Activated T-cell treated with anti-CD3 and anti-CD28 coated beads, Interleukin-2, amount 50 U/mL, for 72 hours (primary cell): Measurements from ENCODE around the gene NPHP3. TPM values are rescaled to one million over a fixed set of nuclear protein-coding genes. Genes with fewer than 3 reads are reported as not detected.
A peak's percentile ranks its signal among the peaks of the same experiment; 100 is the strongest.
"Not testable (repeated sequence)": the region's sequence is repeated elsewhere in the genome, so short reads cannot be mapped to it uniquely, and the experiment has no call there.

Experiments used
- ATAC-seq, 2 donors: fragments of 150-1000 bp; cut with Tn5 transposase; replicated peaks in 1 of 2; 2 replicates each; pipeline ENCODE4 v1.10.0; 2021; ENCODE audit warnings: moderate library complexity in 2 of 2, mild to moderate bottlenecking in 1 of 2
- DNase-seq, 2 donors: peaks; one replicate each; pipeline ENCODE4 v3.0.0; 2021 to 2022; ENCODE audit warnings: mixed read lengths in 1 of 2
- H3K27ac Mint-ChIP-seq: one replicate; pipeline ENCODE4 v1.8.0; 2022; ENCODE audit warnings: mild to moderate bottlenecking, moderate library complexity, mixed read lengths
- H3K27me3 Mint-ChIP-seq: one replicate; pipeline ENCODE4 v1.8.0; 2022; ENCODE audit warnings: low read depth, mixed read lengths
- H3K36me3 Mint-ChIP-seq, 2 donors: one replicate each; pipeline ENCODE4 v1.8.0; 2022; ENCODE audit warnings: mixed read lengths in 2 of 2, mild to moderate bottlenecking in 1 of 2; ENCODE audit not compliant: insufficient read depth in 2 of 2
- H3K4me1 Mint-ChIP-seq: one replicate; pipeline ENCODE4 v1.8.0; 2022; ENCODE audit warnings: low read depth, mixed read lengths
- H3K4me3 Mint-ChIP-seq, 2 donors: one replicate each; pipeline ENCODE4 v1.8.0; 2022; ENCODE audit warnings: mild to moderate bottlenecking in 2 of 2, mixed read lengths in 2 of 2, moderate library complexity in 2 of 2
- H3K9me3 Mint-ChIP-seq, 2 donors: one replicate each; pipeline ENCODE4 v1.8.0; 2022; ENCODE audit warnings: mixed read lengths in 2 of 2
- total RNA-seq, 2 donors: library from RNA; stranded (reverse); gene quantifications; one replicate each; pipeline ENCODE4 v1.2.3, GENCODE V29; 2022

The NPHP3 gene
- total RNA-seq, 2 donors from 2014 or later, result 23.8 to 24.1 TPM

DNA sequence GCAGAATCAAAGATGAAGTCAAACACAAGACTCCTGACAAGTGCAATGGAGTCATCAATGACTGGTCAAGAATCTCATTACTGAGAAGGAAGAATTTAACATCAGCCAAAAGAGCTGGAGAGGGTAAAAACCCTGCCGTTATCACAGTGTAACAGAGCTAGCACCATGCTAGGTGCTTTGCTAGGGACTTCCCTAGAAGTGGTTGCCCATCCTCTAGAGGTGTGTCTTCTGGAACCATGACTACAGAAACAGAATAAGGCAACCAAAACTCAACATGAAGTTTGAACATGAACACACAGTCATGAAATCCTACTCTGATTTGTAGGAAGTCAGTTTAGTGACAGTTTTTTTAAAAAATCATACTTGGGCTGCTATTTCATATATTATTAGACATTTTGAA lies 72.1 kb downstream of the NPHP3 start:
- no peak overlapping the region for H3K4me3 Mint-ChIP-seq
- H3K36me3 Mint-ChIP-seq, result no peaks in the 10 kb centered on the region
- H3K9me3 Mint-ChIP-seq, result no peaks in the 10 kb centered on the region
- ATAC-seq (peak in 1 of 2 donors; percentile 59), DNase-seq (no peak)
- H3K27ac Mint-ChIP-seq, result no peak overlapping the region
- no peaks in the 10 kb centered on the region for H3K27me3 Mint-ChIP-seq
- peaks cover under 1% of the 10 kb centered on the region for H3K4me1 Mint-ChIP-seq

- Mint-ChIP-seq H3K36me3 (peaks cover 3% of the 10 kb centered on the region in 2 donors), H3K27ac (no peak overlapping the region)
Measured at GRCh38 chr3:132645058-132645457, 77.2 kb downstream of the NPHP3 start.

GRCh38 chr3:132643366-132643765 lies 78.8 kb downstream of the NPHP3 start:
- no peaks in the 10 kb centered on the region for H3K9me3 Mint-ChIP-seq

More at GRCh38 chr3:132645058-132645457, 77.2 kb downstream of the NPHP3 start:
- no peak overlapping the region for H3K4me3 Mint-ChIP-seq
- H3K27me3 Mint-ChIP-seq, result no peaks in the 10 kb centered on the region
- peaks cover 5% of the 10 kb centered on the region for H3K4me1 Mint-ChIP-seq
- H3K9me3 Mint-ChIP-seq, result no peaks in the 10 kb centered on the region
- DNase-seq, result no peak
- ATAC-seq, result no peak

GRCh38 chr3:132642539-132642847 lies 79.7 kb downstream of the NPHP3 start:
- DNase-seq (no peak), ATAC-seq (no peak)
- Mint-ChIP-seq H3K27me3 (no peaks in the 10 kb centered on the region), H3K27ac (no peak overlapping the region), H3K36me3 (peaks cover 3 to 7% of the 10 kb centered on the region in 2 donors), H3K4me3 (no peak overlapping the region), H3K9me3 (no peaks in the 10 kb centered on the region), H3K4me1 (peaks cover 5% of the 10 kb centered on the region)

More at GRCh38 chr3:132643366-132643765, 78.8 kb downstream of the NPHP3 start:
- DNase-seq (no peak), ATAC-seq (no peak)
- no peak overlapping the region for H3K4me3 Mint-ChIP-seq
- no peaks in the 10 kb centered on the region for H3K27me3 Mint-ChIP-seq
- peaks cover 5% of the 10 kb centered on the region for H3K4me1 Mint-ChIP-seq
- peaks cover 3 to 7% of the 10 kb centered on the region in 2 donors for H3K36me3 Mint-ChIP-seq
- no peak overlapping the region for H3K27ac Mint-ChIP-seq

GRCh38 chr3:132641837-132642538 lies 80.2 kb downstream of the NPHP3 start:
- no peak overlapping the region for H3K4me3 Mint-ChIP-seq
- peaks cover 5% of the 10 kb centered on the region for H3K4me1 Mint-ChIP-seq
- no peak overlapping the region for H3K27ac Mint-ChIP-seq
- DNase-seq (no peak), ATAC-seq (no peak)
- peaks cover 3 to 9% of the 10 kb centered on the region in 2 donors for H3K36me3 Mint-ChIP-seq
- H3K9me3 Mint-ChIP-seq, result no peaks in the 10 kb centered on the region
- no peaks in the 10 kb centered on the region for H3K27me3 Mint-ChIP-seq

GRCh38 chr3:132641427-132641826 lies 80.8 kb downstream of the NPHP3 start:
- H3K4me1 Mint-ChIP-seq, H3K36me3 Mint-ChIP-seq, H3K9me3 Mint-ChIP-seq, ATAC-seq, H3K27ac Mint-ChIP-seq, DNase-seq, H3K27me3 Mint-ChIP-seq, H3K4me3 Mint-ChIP-seq: not testable (repeated sequence)

- H3K36me3 Mint-ChIP-seq, result peaks cover 3 to 11% of the 10 kb centered on the region in 2 donors
- ATAC-seq, result no peak
- no peak overlapping the region for H3K27ac Mint-ChIP-seq
- DNase-seq, result no peak
- no peak overlapping the region for H3K4me3 Mint-ChIP-seq
- H3K27me3 Mint-ChIP-seq, result no peaks in the 10 kb centered on the region
- no peaks in the 10 kb centered on the region for H3K4me1 Mint-ChIP-seq
- no peaks in the 10 kb centered on the region for H3K9me3 Mint-ChIP-seq
Measured at GRCh38 chr3:132638706-132639105, 83.5 kb downstream of the NPHP3 start.

GRCh38 chr3:132637590-132637989 lies 84.6 kb downstream of the NPHP3 start:
- no peaks in the 10 kb centered on the region for H3K9me3 Mint-ChIP-seq
- no peak overlapping the region for H3K4me3 Mint-ChIP-seq
- H3K4me1 Mint-ChIP-seq, result no peaks in the 10 kb centered on the region
- no peaks in the 10 kb centered on the region for H3K27me3 Mint-ChIP-seq
- H3K27ac Mint-ChIP-seq, result no peak overlapping the region
- ATAC-seq (no peak), DNase-seq (no peak)
- H3K36me3 Mint-ChIP-seq, result peaks cover 3 to 11% of the 10 kb centered on the region in 2 donors

GRCh38 chr3:132635052-132635451 lies 87.2 kb downstream of the NPHP3 start:
- no peak overlapping the region for H3K27ac Mint-ChIP-seq
- H3K36me3 Mint-ChIP-seq, result peaks cover 0 to 10% of the 10 kb centered on the region in 2 donors
- no peak overlapping the region for H3K4me3 Mint-ChIP-seq
- DNase-seq (no peak), ATAC-seq (no peak)
- peaks cover 4% of the 10 kb centered on the region for H3K4me1 Mint-ChIP-seq
- H3K27me3 Mint-ChIP-seq, result no peaks in the 10 kb centered on the region
- H3K9me3 Mint-ChIP-seq, result no peaks in the 10 kb centered on the region

Other genes with a start within 250 kb of the NPHP3 start
- gene ACKR4, start 125.1 kb downstream of the NPHP3 start, total RNA-seq, result not detected
- gene ACAD11, start 62.6 kb downstream of the NPHP3 start, total RNA-seq, result 10 to 100 TPM; 34.1 to 40.9 TPM
- gene UBA5, start 62.1 kb downstream of the NPHP3 start, total RNA-seq, result 10 to 100 TPM; 48.4 to 53.8 TPM